ENCODE measurements around the gene JAKMIP1.

DNA sequence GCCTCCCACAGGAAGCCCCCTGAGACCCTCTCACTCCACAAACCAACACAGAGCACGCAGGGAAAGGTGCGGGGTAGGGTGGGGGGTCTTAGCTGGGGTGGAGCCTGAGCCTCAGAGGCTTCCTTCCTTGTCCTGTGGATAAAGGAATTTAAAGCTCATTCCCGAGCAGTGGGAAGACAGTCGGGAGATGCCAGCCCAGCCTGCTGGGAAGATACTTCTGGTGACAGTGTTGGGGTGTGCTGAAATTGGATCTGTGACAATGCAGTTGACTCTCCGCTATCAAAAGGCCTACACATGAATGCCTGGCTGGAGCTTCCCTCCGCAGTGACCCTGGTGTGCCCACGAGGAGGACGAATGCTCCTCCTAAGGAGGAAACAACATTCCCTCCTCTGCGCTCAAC, 45.5 kb downstream of the JAKMIP1 start:
- TF ChIP-seq, protein P1, sequence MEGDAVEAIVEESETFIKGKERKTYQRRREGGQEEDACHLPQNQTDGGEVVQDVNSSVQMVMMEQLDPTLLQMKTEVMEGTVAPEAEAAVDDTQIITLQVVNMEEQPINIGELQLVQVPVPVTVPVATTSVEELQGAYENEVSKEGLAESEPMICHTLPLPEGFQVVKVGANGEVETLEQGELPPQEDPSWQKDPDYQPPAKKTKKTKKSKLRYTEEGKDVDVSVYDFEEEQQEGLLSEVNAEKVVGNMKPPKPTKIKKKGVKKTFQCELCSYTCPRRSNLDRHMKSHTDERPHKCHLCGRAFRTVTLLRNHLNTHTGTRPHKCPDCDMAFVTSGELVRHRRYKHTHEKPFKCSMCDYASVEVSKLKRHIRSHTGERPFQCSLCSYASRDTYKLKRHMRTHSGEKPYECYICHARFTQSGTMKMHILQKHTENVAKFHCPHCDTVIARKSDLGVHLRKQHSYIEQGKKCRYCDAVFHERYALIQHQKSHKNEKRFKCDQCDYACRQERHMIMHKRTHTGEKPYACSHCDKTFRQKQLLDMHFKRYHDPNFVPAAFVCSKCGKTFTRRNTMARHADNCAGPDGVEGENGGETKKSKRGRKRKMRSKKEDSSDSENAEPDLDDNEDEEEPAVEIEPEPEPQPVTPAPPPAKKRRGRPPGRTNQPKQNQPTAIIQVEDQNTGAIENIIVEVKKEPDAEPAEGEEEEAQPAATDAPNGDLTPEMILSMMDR (IDR thresholded peaks at IDR 0.05): no peak
- TF ChIP-seq EZH2 (IDR thresholded peaks at IDR 0.05) (no peak), EZH2phosphoT487 (IDR thresholded peaks at IDR 0.05) (no peak)

All from neural progenitor cell (in vitro differentiated cells).